ENCODE measurements around the gene RTL9.
"Not testable (repeated sequence)": the region's sequence is repeated elsewhere in the genome, so short reads cannot be mapped to it uniquely, and the experiment has no call there.

The RTL9 gene

DNA sequence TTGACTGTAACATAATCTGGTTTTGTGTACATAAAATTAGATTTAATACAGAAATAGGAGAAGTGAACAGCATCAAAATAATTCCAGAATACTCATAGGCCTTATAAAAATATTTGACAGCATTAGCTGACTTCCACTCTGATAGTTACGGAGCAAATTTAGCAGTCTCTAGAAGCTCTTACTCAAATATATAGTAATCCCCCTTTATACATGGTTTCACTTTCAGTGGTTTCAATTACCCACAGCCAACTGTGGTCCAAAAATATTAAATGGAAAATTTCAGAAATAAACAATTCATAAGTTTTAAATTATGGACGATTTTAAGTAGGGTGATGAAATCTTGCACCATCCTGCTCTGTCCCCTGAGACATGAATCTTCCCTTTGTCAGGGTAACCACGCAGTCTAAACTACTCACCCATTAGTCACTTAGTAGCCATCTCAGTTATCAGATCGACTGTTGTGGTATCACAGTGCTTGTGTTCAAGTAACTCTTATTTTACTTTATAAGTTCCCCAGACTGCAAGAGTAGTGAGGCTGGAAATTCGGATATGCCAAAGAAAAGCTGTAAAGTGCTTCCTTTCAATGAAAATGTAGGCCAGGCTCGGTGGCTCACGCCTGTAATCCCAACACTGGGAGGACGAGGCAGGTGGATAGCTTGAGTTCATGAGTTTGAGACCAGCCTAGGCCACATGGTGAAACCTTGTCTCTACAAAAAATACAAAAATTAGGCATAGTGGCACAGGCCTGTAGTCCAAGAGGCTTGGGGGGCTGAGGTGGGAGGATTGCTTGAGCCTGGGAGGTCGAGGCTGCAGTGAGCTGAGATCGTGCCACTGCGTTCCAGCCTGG is 17.2 kb upstream of the RTL9 start:
- peak; percentile 94 for DNase-seq

DNA sequence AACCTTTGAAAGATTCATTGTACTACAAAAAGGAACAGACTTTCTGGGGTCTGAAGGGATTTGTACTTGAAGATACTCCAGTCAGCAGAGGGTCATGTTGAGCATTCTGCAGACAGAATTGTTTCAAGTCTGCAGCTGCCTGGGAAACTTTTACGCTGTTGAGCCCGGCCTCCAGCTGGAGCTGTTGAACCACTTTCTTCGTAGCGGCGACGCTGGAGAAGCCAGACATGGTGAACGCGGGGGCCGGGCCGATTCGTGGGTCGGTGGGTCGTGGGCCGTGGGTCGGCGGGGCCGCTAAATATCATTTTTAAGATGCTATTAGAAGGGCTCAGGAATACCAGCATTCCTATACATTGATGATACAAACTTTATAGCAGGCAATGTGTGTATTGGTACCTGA is 12.0 kb upstream of the RTL9 start:
- peak; percentile 14 for DNase-seq

DNA sequence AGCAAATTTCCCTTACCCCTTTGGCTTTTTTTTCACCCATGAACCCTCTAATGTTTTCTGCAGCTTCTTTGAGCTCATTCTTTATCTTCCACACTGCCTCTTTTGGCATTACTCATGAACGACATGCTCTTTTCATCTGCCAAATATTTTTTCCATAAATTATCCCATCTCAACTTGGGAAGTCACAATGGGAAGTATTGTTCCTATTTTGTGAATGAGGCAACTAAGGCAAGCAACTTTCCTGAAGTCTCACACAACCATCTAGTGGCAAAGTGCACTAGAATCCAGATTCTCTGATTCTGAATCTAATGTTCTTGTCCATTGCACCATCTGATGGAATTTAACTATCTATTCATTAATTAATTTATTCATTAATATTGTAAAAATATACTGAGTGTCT is 625 bp downstream of the RTL9 start:
- DNase-seq: no peak

DNA sequence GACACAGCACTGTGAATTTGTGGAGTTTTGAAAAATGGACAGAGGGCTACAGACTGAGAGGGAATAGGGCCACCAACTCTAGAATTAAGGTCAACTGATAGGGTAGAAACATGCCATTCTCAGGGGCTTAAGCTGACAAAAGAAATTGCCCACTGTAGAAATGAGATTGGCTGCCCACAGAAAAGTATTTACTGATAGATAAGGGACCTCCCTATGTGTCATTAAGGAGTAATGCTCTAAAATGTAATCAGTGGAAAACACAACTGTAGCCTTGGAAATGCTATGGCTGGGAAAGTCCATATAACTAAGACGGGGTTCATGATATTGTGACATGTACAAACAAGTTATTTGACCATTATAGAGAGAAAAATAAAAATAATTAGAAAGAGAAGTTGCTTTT is 4.6 kb downstream of the RTL9 start:
- no peak for DNase-seq

DNA sequence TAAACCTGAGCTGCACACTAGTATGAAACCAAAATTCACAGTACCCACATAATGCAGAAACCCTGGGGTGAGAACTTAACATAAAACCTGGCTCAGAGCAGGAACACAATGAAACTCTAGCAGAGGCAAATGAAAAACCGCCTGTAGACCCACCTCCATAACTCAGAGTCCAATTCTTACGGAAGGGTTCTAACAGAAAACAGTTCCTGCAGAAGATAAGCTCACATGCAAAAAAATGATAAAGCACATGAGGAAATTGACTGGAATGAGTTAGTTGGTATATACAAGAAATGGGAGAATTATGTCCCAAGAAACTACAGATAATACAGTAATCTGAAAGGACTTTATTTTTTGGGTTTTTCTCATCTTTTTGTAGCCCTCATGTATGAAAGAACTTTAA is 14.7 kb downstream of the RTL9 start:
- DNase-seq: no peak

DNA sequence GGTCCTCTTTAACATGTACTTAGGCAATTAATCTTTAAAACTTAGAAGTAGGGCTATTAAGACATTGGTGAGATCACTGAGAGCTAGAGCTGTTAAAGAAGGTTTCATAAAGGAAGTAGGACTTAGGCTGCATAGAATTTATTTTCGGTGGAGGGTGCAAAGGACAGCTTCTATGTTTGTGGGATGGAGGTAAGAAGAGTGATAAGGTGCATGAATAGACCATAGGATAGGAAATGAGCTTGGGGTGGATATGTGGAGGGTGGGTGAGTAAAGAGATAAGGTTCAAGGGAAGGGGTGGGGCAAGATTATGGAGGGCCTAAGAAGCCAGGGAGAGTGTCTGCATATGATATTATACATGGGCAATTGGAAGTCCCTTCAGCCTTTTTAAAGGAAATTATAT is 15.9 kb downstream of the RTL9 start:
- DNase-seq: no peak

DNA sequence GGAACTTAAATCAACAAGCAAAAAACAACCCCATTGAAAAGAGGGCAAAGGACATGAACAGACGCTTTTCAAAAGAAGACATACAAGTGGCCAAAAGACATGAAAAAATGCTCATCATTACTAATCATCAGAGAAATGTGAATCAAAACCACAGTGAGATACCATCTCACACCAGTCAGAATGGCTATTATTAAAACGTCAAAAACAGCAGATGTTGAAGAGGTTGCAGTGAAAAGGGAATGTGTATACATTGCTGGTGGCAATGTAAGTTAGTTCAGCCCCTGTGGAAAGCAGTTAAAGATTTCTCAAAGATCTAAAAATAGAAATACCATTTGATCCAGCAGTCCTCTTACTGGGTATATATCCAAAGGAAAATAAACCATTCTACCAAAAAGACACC is 22.6 kb downstream of the RTL9 start:
- DNase-seq: peak; percentile 81

DNA sequence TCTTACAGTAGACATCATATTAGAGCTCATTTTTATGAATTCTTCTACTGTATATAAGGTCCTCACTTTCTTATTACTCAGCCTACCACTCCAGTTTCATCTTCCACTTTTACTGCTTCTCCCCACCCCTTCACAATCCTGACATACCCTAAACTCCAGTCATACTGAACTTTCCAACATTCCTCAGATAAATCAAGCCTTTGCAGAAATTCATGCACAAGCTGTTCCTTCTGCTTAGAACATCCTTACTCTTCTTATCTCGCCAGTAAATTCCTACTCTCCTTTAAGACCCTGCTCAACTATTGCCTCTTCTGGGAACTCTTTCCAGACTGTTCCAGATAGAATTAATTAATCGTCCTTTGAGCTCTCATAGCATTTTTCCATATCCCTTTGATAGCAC is 24.8 kb downstream of the RTL9 start:
- DNase-seq: peak; percentile 86

DNA sequence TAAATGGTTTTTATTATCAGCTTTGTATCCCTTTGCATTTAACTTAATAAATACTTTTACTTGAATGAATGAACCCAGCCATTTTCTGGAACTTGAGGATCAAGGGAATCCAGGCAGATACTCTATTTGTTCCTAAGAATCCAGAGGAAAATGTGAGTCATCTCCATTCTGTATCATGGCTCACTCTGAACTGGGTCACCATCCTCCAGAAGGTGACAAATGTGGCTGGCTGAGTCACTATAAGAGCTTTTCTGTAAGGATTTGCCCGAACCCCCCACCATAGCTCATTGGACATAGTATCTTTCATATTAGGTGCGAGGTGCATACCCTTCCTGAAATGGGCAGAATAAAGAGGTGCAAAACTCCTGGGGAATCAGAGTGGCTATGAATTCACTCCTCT is 25.8 kb downstream of the RTL9 start:
- DNase-seq: peak; percentile 67

DNA sequence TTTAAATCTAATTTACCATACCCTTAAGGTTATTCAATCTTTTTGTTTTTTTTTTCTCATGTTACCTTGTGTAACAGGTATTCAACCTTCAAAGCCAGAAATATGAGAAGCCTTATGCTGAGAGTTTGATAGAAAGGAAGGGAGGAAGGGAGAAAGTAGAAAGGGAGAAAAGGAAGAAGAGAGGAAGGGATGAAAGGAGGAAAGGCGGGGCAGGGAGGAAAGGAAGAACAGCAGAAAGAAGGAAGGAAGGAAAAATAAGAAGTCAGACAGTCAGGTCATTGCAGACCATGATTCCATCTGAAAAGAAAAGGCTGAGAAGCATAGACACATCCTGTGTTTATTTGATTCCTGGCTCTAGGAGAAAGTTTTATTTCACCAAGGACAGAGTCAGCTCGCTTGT is 30.9 kb downstream of the RTL9 start:
- no peak for DNase-seq

DNA sequence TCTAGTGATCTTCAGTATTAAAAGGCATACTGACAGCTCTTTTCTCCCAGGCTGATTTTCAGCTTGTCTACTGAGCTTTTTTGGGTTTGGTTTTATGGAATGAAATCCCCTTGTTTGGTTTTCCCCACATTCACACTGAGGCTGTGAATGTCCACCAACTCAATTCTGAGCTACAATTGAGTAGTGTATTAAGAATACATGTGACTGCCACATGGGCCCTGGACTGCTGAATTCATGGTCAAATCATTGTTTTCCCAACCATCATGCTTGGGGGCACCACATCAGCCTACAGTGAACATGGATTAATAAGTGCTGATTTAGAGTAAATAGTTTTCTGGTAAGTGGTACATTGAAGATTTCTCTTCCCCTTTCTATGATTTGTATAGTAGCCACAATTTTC is 32.4 kb downstream of the RTL9 start:
- no peak for DNase-seq

DNA sequence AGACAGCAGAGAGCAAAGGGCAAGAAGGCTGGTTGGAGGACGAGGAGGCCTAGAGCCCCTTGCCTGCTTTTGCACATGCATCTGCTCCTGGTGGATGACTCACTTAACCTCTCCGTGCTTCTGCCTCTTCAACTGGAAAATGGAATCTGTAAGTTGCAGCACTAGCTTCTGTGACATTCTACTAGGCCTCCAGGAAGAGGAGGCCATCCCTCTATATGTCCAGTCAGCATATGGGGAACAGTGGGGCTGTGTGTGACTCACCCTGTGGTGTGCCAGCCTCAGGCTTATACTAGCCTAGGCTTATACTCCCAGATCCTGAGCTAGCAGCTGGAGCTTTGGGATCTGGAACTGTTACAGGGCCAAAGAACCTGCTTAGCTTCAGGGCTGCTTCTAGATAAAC is 36.0 kb downstream of the RTL9 start:
- peak; percentile 78 for DNase-seq

DNA sequence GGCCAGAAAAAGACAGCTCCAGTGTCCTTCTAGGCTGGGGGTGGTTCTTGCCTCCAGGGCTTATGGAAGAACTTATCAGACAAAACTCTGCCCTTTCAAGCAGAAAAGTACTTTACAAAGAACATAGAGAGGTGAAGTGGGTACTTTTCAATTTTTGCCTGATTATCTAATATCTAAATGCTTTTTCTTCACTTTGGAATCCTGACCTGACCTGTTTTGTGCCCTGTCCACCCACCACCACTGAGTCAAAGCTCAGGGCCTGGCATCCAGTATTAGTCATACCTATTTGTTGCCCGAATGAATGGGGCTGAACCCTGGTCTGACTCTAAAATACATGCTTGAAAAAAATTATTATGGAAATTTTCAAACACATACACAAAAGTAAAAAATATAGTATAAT is 37.2 kb downstream of the RTL9 start:
- DNase-seq: no peak

DNA sequence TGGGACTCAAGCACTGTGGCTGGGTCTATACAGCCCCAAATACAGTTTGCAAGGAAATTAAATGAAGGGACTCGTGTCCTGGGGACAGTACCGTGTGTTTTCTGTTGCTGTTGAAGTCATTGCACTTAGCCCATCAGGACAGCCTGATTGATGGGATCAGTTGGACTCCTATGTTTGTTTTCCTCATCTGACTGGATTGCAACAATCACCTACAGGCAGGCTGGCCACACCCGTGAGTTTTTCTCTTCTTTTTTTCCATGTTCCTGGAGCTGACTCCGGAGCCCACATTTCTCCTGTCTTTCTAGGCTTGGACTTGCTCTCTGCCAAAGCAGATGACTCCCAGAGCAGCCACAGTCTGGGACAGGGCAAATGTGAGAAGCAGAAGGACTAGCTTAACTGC is 38.1 kb downstream of the RTL9 start:
- no peak for DNase-seq

DNA sequence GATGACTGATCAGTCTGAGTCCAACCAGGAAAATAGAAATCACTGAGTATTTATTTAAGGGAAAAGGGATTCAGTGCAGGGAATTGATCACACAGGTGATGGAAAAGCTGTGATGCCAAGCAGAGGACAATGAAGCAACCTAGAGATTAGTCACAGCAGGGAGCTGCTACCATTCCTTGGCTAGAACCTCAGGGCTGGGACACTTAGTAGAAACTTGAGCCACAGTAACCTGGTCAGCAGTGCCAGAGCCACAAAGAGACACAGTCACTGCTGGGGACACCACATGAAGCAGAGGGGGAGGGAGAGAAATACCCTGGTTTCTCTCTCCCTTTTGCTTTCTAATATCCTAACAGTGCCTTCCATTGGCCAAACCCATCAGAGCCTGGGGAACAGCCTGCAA is 38.7 kb downstream of the RTL9 start:
- DNase-seq: no peak

DNA sequence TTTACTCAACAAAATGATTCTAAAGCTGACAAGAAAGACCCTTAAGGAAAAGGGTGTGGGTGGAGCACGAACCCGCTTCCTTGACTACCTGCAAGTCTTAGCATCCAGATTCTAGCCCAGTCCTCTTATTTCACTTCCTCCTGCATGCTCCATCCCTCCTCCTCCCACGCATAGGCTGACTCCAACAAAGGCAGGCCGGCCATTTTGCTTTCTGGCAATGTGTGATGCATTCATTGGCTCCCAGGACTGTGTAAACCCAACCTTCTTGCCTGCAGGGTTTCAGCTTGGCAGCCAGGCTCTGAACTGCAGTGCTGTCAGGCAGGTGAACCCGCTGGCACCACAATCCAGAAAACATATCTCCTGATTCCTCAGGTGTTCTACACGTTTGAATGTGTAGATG is 39.3 kb downstream of the RTL9 start:
- DNase-seq: no peak

DNA sequence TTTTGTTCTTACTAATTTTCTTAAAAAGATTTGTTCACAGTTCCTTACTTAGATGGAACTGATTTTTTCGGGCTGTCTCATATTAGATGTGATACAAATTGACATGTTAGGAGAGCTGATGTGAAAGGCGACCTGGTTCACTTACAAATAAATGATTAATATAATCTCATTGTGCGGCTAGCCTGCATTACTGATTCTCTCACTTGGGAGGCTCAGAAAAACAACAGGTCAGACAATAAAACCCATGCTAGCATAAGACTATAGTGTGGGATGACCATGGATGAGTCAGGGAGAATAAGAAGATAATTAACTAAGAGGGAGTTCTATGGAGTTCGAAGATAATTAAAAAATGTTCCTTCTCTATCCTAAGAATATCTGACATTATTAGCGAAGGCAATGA is 40.8 kb downstream of the RTL9 start:
- no peak for DNase-seq

DNA sequence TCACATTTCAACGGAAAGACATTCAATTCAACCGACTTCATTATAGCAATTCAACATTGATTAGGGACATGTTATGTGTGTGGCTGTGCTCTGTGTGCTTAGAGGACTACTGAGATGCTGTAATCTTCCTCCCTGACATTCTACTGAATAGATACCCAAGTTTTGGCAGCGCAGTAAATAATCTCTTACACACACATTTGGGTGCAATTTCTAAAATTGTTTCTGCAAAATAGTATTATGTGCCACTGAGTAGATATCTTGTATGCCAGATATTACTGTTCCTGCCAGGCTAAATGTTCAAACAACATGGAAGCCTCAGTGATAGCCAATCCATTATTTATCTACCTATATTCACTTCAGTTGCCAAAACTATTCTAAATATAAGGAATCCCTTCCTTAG is 41.3 kb downstream of the RTL9 start:
- no peak for DNase-seq

DNA sequence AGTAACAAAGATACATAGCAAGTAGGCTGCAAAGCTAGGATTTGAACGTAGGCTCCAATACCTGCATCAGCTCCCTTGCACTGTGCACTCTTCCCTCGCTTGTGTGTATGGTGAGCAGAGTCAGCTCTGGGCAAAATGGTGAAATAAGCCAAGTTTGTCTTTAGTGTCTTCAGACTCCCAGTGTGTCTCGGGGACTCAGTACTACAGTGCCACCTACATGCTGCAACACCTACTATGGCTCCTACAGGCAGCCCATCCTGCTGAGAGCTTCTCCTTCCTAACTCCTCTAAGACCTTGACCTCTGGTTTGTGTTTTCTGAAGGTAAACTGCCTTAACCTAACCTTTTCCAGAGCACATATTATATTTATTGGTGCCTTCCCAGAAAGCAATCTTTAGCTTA is 42.5 kb downstream of the RTL9 start:
- DNase-seq: no peak

DNA sequence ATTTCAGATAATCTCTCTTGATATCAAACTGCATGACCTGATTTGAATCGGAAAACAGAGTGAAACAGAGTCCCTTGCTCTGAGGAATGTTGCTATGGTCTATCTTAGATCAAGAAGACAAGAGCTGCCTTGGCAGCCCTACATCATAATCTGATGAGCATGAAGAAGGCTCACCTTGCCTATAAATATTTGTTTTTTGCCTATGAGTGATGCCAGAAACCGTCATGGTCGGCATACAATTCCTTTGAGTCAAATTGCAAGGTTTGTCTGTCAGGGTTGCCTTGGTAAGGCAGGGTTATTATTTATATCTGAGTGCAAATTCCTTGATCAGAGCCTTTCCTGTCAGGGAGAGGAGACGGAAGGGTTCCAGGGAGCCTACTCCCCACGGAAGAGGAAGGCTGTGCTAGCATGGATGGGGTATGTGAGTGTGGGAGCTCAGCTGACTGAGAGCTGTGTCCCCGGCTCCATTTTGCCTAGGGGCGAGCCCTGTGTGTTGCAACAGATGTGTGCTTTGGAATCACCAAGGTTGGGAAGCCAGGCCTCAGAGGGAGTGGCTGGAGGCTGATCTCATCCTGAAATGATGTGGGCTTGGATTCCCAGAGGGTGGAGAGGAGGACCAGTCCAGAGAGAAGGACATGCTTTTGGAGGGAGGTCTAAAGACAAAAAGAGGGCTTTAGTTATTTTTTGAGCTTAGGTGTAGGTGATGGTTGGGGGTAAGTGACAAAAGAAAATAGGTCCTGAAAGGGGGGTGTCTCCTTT is 43.6 kb downstream of the RTL9 start:
- peak; percentile 86 for DNase-seq

DNA sequence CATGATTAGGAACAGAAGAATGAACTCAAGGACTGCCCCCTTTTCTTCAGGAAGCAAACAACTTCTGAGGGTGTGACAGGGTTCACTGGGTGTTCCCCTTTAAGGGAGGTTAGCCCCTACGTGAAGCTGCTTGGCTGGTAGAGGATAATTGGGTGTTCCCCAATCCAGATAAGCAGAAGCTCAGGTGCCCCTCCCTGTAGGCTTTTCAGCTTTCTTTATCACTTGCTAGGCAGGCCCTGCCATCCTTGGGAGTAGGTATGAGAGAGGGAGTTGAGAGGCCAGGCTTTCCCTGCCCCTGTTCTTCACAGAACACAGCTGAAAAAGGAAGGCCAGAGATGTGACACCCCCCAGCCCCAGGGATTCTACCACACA is 44.2 kb downstream of the RTL9 start:
- no peak for DNase-seq

DNA sequence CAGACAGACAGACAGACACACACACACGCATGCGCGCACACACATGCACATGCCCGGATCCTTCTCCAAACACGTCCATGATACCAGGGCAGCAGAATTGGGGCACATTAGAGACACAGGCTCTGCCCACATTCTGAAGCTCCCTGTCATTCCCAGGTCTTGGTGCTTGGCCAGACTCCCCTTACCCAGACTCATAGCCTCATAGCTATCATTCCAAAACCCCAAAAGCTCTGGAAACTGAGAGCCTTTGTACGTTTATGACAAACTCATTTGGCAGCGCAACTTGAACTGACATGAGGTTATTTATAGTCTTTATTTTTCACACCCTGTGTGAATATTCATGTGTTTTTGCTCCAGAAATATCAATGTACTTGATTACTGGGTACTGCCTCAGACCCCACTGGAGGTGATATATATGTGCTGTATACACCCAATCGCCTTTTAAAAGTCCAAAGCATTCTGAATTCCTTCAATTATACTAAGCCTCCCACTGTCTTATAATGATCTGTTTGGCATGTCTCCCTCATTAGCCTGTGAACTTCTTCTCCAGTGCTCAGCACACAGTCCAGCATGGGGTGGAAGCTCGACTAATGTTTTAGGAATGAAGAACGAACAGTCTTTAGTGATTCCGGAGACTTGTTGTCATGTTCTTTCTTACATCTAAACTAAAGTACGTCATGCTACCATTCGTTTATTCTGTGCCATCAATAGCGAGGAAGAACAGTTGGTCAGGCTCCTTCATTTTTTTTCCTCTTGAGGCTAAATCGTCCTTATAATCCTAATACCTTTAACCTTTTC is 45.0 kb downstream of the RTL9 start:
- DNase-seq: peak; percentile 78

DNA sequence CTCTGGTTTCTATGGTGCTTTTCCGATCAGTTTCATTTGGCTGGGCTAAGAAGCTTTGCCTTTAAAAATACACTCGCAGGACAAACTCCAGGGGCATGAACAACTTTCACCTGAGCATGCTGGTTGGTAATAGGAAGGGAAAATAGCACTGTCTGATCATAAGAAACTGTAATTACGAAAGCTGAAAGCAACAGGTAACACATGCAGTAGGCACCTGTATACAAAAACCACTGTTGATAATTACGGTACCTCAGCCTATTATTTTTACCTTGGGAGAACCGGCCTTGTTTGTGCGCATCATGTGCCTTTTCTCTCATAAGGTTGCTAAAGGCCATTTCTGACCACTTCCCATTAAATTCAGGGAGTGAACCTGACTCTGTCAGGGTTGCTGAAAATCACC is 45.7 kb downstream of the RTL9 start:
- DNase-seq: no peak

DNA sequence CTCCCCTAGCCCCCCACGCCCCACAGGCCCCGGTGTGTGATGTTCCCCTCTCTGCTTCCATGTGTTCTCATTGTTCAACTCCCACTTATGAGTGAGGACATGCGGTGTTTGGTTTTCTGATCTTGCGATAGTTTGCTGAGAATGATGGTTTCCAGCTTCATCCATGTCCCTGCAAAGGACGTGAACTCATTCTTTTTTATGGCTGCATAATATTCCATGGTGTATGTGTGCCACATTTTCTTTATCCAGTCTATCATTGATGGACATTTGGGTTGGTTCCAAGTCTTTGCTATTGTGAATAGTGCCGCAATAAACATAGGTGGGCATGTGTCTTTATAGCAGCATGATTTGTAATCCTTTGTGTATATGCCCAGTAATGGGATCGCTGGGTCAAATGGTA is 47.6 kb downstream of the RTL9 start:
- DNase-seq: not testable (repeated sequence)

All from fibroblast of skin of scalp (primary cell).